Ramos (cell line): ENCODE data around the gene PIGZ.

Experiments used
- in situ Hi-C: fragments of 300-500 bp; cut with MboI; formaldehyde crosslinking; loops from one replicate; pipeline ENCODE4 v1.14.3; 2022; ENCODE audit warnings: low sequenced_read_pairs; ENCODE audit not compliant: unreplicated experiment

Gene PIGZ

DNA sequence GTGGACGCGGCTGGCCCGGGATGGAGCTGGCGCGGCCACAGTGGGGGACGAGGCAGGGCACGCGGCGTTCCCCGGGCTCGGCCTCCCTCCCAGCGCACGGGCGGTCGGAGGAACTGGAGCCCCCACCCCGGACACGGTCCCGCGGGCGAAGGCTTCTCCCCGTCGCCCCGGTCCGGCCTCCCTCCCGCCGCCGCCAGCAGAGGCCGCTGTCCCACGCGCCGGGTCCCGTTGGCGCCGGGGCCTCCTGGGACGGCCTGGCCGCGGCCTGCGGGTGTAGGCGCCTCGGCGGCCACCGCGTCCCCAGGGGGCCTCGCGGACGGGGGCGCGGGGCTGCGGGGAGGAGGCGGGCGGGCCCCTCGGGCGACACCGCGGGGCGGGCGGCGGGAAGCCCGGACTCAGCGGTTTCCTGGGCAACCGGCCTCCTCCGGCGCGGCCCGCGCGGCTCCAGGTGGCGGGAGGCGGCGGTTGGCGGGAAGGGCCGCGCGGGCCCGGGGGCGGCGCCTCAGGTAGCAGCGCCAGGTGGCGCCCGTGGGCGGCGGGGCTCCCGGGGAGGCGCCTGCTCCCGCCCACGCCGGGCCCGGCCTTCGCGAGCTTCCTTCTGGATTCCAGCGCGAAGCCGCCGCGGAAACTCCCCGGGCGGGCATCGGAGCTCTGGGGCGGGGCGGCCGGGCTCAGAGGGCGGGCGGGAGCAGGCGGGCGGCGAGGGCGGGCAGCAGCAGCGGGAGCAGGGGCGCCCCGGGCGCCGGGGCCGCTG lies 34.2 kb upstream of the PIGZ start:
- in situ Hi-C loops = loop anchor here (25.0 kb wide), 1 partner anchor 184 kb away; no protein-coding TSS in a partner anchor

DNA sequence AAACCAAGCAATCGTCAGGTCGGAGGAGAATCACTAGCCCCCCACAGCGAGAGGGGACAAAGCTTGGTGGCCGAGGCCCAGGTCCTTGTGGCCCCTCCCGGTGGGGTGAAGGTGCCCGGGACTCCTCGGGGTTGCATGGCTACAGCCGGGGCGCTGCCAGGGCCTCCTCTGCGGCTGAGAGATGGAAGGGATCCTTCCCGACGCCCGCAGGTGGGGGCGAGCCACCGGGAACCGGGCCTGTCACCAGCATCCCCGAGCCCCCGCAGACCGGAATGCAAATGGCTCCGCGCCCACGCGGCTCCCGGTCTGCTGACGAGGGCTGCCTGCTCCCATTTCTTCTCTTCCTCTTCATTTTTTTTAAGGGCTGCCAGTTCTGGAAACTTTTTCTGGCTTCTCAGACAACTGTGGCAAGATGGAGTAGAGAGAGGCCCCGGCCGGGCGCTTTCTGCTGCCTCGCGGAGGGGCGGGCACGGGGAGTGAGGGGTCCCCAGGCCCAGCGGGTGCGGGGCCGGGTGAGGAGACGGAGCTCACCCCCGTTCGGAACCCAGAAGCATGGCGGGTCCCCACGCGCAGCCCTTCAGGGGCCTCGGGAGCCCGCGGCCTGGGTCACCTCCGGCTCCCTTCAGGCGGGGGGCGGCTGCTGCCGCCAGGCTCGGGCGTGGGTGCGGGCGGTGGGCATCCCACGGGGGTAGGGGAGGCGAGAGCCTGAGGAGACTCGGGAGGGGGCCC lies 33.5 kb upstream of the PIGZ start:
- in situ Hi-C loops = loop anchor here (25.0 kb wide), 1 partner anchor 185 kb away; no protein-coding TSS in a partner anchor

DNA sequence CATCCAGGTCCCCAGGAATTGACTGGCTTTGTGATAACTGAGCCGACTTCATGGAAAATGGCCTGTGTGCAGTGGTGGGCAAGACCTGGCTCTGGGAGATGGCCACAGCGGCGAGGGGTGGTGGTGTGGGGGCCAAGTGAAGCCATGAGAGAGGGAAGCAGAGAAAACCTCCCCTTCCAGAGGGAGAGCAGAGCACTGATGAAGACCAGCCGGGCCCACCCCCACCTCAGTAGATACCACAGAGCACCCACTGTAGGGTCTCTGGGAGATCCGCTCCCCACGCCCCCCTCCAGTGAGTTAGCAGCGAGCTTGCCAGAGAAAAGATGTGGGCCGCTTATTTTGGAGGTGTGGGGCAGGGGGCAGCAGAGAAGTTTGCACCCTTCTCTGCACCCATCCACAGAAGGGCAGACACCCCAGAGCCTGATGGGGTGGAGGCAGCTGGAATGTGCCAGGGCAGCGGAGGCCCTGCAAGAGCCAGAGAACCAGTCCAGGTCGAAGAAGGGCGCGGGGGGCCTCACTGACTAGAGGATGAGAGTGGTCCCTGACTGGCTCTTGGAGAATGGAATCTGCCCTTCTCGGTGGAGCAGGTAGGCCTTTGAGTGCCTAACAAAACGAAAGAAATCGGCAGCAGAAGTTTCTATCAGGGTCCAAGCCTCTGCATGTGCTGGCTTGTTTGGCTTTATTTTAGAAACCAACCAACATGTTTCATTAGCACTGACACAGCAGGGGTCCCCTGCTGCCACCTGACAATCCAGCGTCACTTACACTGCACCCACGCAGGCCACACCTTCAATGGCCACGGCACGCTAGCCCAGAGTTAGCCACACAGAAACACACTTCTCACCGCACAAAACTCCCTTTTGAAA lies 32.7 kb upstream of the PIGZ start:
- in situ Hi-C loops = loop anchor here (25.0 kb wide), 1 partner anchor 186 kb away; no protein-coding TSS in a partner anchor

DNA sequence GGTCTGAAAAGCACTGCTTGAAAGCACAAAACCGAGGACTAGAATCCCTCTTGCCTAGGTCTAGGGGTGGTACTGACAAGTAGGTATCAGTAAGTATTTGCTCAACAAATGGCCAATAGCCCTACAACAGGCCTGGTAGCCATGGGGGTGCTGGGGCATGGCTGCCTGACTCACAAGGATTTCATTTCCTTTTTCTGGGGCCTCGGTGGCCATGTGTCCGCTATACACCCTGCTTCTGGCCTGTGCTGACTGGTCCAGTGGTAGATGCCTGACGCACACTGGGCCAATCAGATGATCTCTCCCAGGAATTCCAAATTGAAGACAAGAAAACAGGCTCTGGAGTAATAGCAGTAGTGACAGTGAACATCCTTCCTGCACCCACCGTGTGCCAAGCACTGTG lies 31.6 kb upstream of the PIGZ start:
- in situ Hi-C loops = loop anchor here (25.0 kb wide), 1 partner anchor 187 kb away; no protein-coding TSS in a partner anchor

DNA sequence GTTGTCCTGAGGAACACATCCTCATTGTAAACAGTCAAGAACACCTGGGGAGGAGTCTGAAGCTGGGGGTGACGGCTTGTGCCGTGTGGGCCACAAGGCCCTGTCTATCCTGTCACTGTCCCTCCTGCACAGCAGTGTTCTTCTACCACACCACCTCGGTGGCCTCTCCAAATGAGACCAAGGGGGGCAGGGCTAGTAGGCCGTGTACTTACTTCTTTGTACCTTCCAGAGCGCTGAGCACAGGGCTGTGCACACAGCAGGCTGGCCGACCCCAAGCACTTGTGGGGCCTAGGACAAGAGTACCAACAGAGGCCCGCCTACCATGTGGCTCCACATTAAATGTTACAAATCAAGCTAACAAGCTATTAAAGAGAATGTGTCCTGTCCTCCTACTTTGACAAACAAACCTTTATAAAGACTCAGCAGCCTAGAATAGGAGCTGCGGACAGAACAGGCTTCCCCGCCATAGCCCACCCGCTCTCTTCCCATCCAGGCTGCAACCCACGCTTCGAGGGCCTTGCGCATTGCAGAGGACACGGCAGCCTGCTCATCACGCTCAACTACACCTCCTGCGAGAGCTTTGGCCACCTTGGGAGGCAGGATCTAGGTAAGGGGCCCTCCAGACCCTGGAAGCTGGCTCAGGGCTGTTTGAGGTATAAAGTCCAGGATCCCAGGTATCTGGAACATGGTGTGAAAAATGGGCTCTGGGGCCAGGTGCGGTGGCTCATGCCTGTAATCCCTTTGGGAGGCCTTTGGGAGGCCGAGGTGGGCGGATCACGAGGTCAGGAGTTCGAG lies 30.5 kb upstream of the PIGZ start:
- in situ Hi-C loops = no loop called here

DNA sequence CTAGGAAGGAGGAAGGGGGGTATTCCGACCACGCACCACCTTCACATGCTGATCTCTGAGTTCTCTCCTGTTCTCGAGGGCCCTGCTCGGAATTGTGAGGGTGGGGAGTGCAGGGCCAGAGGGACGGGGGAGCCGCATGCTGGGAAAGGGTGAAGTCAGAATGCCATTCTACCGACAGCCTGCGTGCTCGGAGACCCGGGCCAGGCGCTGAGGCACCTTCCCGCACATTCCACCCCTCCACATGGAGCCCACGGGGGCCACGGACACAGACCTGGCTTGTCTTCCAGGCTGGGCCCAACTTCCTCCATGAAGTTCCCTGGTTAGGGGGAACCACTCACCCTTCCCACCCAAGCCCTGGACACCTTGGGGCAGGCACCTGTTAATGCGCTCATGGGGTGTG lies 28.7 kb upstream of the PIGZ start:
- in situ Hi-C loops = no loop called here

DNA sequence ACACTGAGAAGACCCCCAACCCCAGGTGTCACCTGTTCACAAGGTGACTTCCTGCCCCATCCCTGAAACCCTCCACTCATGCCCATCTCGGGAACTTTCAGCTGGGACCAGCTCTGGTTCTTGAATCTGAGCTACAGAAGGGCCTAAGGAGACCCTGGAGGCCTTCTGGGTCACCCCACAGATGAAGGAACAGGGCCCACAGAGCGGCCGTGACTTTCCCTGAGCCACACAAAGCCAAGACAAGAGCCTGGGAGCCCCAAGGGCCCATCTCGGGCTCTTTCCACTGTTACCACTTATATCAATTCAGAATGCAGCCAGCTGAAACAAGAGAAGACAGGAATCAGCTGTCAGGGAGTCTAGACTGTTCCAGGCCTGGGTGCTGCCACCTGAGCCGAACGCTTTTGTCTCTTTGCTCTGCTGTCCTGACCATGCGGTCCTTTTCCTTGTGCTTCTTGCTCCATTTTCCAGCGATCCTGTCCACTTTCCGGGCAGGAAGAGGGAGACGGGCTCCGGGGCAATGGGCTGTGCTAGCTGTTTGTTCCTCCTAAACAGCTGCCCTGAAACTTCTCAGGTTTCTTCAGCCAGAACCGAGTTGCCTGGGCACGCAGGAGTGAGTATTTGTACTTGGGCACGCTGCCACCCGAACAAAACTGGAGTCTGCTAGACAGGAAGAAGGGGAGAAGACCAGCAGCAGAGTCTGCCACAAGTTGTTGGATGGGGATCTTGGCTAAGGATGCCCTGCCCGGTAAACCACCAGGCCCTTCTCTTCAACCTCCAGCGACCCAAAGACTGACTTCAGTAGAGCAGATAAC lies 28.0 kb upstream of the PIGZ start:
- in situ Hi-C loops = no loop called here

DNA sequence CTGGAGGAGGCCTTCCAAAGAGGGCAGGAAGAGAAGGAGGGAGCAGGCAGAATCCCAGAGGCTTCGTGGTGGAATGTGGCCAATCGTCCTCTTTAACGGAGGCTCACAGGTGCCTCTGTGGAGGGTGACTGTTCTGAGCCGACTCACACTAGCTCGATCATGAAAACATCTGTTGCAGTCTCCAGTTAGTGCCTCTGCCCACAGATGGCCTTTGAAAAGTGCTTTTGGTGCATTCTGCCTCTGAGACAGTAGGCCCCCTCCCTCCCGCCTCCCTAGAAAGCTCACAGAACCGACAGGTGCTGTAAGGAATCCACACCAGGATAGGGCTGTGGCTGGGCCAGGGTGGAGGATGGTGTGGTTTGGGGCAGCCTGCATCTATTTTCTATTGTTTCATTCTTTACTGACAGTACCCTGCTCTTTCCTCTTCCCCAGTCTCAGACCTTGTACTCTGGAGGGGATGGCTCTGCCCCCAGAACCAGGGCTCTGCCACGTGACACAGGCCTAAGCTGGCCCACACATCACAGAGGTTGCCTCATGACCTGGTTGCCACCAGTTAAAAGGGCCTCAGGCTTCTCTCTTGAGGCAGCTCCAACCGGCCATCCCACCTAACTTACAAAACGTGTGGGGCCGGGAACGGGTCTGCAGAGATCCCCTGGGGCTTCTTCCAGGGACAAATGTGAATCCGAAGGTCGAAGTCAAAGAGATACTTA lies 27.2 kb upstream of the PIGZ start:
- in situ Hi-C loops = no loop called here

DNA sequence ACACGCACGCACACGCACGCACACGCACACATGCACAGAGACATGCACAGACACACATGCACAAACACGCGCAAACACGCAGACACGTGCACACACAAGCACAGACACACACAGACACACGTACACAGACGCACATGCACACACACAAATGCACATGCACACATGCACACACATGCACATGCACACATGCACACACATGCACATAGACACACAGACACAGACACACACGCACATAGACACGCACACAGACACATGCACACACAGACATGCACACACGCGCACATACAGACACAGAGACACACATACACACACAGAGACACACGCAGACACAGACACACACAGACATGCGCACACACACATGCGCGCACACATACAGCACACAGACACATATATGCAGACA lies 26.4 kb upstream of the PIGZ start:
- in situ Hi-C loops = no loop called here

DNA sequence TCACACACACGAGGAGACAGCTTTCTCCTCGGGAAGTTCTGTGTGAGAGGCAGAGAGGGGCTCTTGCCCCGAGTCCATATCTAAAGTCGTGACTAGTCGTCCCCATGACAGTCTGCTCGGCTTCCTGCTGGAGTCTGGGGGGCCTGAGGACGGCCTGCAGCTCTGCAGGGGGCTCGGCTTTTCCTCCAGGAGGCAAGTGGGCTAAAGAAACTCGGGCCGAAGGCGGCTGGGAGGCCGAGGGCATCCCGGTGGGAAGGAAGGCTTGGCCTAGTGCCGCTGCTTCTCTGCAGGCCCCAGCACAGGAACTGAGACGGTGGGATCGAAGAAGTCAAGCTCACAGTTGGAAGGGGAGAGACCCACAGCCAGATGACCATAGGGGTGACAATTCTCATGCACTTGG lies 25.4 kb upstream of the PIGZ start:
- in situ Hi-C loops = no loop called here

DNA sequence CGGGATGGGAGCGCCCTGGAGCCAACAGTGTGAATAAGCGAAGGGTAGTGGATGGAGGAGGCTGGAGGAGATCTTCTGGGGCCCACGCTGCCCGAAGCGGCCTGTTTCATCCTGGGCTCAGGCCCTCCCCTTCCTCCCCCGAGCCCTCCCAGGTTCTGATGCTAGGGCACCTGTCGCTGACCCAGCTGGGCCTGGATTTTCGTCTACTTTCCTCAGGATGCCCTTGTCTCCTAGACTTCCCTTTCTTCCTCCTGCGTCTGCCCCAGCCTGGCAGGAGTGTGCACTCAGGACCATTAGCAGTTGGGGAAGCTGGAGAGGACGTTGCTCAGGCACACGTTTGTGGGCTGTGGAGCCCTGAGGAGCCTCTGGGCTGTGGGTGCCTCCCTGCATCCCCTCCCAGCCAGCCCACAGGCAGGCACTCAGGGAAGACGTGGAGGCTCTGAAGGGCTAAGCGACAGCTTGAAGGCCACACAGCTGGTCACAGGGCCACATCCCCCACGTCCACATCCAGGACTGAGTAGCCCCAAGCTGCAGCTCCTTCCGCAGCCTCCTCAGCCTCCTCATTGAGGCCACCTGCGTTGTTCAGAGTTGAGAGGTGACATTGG lies 23.9 kb upstream of the PIGZ start:
- in situ Hi-C loops = no loop called here

DNA sequence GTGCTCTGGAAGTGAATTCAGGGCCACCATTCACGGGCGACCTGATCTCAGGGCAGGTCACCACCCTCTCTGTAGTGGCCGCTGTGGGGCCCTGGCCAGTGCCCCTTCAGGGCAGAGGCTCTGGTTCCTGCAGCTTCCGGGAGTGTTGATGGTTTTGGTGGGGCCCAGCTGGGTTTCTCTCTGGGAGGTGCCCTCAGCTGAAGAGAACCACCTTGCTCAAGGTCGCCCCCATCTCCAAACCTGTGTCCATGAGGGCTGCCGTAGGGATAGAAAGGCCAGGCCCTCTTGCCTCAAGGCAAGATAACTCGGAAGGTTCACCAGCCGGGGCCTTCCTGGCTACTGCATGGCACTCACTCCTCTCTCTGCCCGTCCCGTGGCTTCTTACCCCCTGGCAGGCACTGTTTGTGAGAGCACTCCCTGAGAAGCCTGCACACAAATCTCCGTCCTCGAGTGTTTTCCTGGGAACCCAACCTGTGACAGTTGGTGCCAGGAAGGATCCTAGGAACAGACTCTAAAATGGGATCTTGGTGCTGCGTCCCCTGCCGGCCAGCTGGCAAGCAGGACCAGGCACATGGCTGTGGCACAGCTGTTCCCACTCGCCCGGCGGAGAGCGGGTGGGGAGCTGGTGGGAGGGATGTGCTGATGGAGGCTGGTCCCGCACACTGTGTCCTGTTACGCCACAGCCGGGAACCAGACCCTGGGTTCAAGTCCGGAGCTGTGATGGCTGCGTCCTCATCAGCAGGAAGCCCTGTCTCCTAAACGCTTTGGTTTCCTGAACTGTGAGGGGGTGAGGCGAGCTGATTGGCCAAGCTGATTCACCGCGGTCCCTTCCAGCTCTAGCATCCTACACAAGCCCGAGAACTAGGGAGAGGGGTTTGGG lies 23.2 kb upstream of the PIGZ start:
- in situ Hi-C loops = no loop called here

DNA sequence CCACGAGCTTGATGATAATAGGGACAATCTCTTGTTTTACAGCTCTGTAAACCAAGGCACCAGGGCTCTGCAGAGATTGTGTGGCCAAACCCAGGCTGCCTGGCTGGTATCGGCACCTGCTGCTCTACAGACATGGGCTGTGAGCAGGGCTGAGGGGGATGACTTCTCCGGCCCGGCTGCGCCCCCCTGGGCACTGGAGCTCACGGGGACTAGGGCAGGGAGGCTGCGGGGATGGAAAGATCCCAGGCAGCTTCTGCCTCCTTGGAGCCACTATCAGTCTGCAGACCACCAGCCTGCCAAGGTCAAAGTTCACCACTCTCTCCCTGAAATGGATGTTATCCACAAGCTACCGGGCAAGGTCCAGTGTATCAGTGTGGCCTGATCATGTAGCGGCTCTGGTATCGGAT lies 22.0 kb upstream of the PIGZ start:
- in situ Hi-C loops = no loop called here

DNA sequence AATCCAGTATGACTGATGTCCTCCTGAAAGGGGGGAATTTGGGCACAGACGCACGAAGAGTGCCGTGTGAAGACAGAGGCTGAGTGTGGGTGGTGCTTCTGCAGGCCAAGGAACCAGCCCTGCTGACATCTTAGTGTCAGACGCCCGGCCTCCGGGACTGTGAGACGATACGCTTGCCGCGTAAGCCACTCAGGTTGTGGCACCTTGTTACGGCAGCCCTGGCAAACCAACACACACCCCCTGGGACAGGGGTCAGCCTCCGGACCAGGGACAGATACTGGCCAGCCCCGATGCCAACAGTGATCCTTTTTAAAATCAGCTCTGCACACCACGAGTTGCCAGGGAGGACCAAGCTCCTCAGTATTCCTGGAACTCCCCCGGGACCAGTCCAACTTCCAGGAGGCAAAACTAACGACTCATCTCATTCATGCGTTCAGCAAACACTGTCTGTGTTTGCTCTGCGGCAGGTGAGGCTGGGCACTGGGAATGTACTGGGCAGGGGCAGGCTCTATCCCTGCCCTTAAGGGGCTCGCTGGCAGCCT lies 21.2 kb upstream of the PIGZ start:
- in situ Hi-C loops = no loop called here

DNA sequence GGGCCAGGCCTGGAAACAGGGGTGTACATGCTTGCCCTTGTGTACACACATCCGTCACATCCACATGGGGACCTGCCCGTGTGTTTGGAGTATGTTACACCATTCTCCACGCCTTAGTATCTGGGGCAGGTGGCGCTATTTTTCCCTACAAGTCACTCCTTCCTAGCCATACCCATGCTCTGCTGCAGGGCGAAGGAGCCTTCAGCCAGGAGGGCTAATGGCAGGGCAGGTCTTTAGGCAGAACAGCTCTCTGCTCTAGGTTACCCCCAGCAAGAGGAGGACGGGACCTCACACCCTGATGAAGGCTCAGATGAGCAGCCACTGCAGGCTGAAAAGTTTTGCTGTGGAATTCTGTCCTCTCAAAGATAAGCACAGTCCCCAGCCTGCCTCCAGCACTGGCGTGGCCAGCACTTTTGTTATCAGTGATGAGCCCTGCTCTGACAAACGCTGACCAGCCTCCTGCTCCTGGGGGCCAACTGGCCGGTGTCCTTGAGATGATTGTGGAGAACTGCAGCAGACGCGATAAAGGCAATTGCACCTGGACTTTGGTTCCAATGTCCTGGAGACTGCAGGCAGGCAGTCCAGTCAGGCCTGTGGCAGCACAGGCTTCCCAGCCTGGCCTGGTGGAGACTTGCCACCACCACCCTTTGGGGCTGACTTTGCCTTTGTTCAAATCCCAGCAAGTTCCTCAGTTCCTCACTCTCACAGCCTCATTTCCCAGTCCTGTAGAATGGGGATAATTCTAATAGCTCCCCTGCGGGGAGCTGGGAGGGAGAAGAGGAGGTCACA lies 19.8 kb upstream of the PIGZ start:
- in situ Hi-C loops = no loop called here

DNA sequence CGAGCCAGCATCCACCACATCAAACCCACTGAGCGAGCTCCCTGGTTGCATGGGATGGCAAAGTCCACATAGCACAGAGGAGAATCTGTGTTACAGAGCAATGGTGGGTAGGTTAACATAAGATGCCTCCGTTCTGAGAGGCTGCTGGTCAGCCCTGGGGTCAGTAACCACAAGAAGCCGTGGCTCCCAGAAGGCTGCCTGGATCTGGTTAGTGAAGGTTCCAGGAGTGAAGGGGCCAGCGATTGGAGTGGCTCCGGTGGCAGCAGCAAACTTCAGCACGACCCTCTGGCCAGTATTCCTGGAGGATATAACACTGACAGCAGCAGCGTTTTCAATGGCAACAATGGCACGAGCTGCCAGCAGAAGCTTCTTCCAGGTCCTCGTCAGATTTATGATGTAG lies 18.4 kb upstream of the PIGZ start:
- in situ Hi-C loops = no loop called here
